SW 1271 (cell line): ENCODE results near the gene ZNF853.
"Not testable (repeated sequence)": the region's sequence is repeated elsewhere in the genome, so short reads cannot be mapped to it uniquely, and the experiment has no call there.

Source experiments
- DNase-seq, 2 experiments: peaks; one replicate each; lab custom pipeline; 2025; lab: John Stamatoyannopoulos, UW

Gene ZNF853

GRCh38 chr7:6614953-6615722, at the start of gene ZNF853:
ZNF853 (plus strand) TSS chr7:6615610; CDS start chr7:6616175, 565 bp downstream.
- DNase-seq = no peak

- no peak for DNase-seq
Observed at GRCh38 chr7:6565655-6566054, 49.8 kb upstream of the ZNF853 start.

GRCh38 chr7:6567886-6568285, 47.5 kb upstream of the ZNF853 start:
- DNase-seq = no peak

- no peak for DNase-seq
Observed at GRCh38 chr7:6571160-6571779, 44.1 kb upstream of the ZNF853 start.

GRCh38 chr7:6575281-6576023, 40.0 kb upstream of the ZNF853 start:
- DNase-seq = no peak

- DNase-seq = no peak
Observed at GRCh38 chr7:6576024-6576866, 39.2 kb upstream of the ZNF853 start.

GRCh38 chr7:6576867-6577368, 38.5 kb upstream of the ZNF853 start:
- not testable (repeated sequence) for DNase-seq

- DNase-seq = peak; percentile 82 to 90
Observed at GRCh38 chr7:6577369-6578113, 37.9 kb upstream of the ZNF853 start, which contains the start of gene ZDHHC4. ZDHHC4 (plus strand) TSS chr7:6577454; CDS start chr7:6580562, 3,108 bp downstream.

- DNase-seq = no peak
Observed at GRCh38 chr7:6578114-6579084, 37.0 kb upstream of the ZNF853 start.

- peak in 1 of 2 experiments; percentile 37 for DNase-seq
Observed at GRCh38 chr7:6579446-6579845, 36.0 kb upstream of the ZNF853 start.

GRCh38 chr7:6585746-6586432, 29.5 kb upstream of the ZNF853 start:
- not testable (repeated sequence) for DNase-seq

GRCh38 chr7:6588566-6588965, 26.8 kb upstream of the ZNF853 start:
- no peak for DNase-seq

GRCh38 chr7:6589151-6589828, 26.1 kb upstream of the ZNF853 start:
- DNase-seq = no peak

GRCh38 chr7:6589829-6590644, 25.4 kb upstream of the ZNF853 start, which contains the start of gene INTS15:
INTS15 (plus strand) TSS chr7:6590021; CDS start chr7:6590284, 263 bp downstream.
- peak; percentile 57 to 79 for DNase-seq

GRCh38 chr7:6590645-6591110, 24.7 kb upstream of the ZNF853 start:
- DNase-seq = peak in 1 of 2 experiments; percentile 59

- no peak for DNase-seq
Observed at GRCh38 chr7:6600093-6600492, 15.3 kb upstream of the ZNF853 start.

- no peak for DNase-seq
Observed at GRCh38 chr7:6604458-6604857, 11.0 kb upstream of the ZNF853 start.
